NK-92 (cell line): ENCODE measurements around the gene TACR2.
"Not testable (repeated sequence)": the region's sequence is repeated elsewhere in the genome, so short reads cannot be mapped to it uniquely, and the experiment has no call there.

ENCODE experiments used
- DNase-seq: peaks from one replicate; lab custom pipeline; 2025; ENCODE audit not compliant: unreplicated experiment; lab: John Stamatoyannopoulos, UW

The TACR2 gene

DNA sequence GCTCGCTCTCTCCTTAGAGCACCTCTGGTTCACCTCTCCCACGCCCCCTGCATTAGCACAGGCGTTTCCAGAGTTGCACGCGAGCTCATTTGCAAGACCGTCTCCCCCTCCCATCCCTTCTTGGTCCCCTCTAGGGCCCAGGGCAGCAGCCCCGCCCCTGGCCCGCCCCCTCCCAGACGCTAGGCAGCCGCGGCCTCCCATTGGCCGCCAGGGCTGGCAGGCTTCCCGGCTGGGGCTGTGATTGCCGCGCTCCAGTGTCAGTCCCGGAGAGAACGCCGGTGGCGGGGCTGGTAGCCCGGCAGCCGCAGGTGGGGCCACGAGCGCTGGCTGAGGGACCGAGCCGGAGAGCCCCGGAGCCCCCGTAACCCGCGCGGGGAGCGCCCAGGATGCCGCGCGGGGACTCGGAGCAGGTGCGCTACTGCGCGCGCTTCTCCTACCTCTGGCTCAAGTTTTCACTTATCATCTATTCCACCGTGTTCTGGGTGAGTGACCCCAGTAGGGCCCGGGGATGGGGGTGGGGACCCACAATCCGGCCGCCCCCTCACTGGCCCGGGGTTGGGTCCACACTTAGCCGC, 34.6 kb upstream of the TACR2 start, which contains the start of gene TSPAN15:
Gene TSPAN15, plus strand, starts transcription at position 257 of the 575 bp plus-strand sequence. Its CDS starts 130 bp downstream, at position 387.
- DNase-seq, result no peak

DNA sequence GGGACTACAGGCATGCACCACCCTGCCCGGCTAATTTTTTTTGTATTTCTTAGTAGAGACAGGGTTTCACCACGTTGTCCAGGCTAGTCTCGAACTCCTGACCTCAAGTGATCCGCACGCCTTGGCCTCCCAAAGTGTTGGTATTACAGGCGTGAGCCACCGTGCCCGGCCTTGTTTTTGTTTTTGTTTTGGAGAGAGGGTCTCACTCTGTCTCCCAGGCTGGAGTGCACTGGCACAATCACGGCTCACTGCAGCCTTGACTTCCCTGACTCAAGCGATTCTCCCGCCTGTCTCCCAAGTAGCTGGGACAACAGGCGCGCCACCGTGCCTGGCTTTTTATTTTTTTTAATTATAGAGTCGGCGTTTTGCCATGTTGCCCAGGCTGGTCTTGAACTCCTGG, 33.7 kb upstream of the TACR2 start:
- DNase-seq, result not testable (repeated sequence)

DNA sequence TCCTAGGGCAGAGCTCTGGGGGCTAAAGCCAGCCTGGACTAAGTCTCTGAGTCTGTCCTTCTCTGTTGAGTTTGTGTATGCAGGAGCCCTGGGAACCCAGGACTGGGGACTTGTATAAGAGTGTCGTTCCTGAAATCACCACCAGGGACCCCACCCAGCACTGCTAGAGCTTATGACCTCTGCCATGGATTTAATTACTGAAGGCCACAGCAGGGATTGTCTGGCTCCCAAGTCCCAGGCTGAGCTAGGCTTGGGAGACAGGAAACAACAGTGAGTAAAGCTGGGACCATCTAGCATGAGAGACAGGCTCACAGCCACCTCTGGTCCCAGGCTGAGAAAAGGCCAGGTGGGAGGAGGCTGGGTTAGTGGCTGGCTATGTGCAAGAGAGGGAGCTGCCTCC, 33.1 kb upstream of the TACR2 start:
- DNase-seq, result no peak

DNA sequence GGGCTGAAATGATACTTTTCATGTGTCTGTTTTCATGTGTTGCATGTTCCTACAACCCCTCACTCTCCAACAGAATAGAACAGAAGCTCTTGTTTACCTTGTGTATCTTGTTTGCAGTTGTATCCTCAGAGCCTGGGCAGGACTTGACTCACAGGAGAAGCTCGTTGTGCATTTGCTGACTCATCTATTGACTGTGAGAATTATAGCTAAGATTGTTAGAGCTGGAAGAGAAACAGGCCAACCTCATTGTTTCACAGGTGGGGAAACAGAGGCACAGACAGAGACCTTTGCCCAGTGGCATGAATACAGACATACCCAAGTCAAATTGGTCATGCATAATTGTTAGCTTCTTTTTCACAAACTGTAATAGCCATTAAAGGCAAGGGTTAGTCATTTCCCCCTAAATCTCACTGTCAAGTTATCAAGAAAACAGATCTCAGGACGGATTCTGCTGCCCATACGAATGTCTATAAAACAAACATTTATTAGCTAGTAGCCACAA, 30.0 kb upstream of the TACR2 start:
- DNase-seq, result no peak

GRCh38 chr10:69446229-69446628, 29.5 kb upstream of the TACR2 start:
- no peak for DNase-seq

DNA sequence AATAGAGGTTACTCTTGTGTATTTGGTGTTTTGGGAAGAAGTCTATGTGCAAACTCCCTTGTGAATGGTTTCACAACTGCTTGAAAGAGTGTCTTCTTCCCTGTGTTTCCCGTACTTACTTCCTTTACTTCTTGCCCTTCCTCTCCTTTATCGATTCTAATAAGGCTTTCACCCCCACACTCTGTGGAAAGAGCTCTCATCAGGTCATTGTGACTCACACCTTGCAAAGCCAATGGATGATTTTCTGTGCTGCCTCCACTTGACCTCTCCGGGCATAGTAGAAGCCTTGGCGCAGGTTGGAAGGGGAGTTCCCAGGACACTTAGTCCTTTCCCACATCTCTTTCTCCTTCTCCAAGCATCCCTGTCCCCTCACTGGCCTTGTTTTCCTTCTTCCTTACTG, 28.3 kb upstream of the TACR2 start:
- DNase-seq, result no peak

DNA sequence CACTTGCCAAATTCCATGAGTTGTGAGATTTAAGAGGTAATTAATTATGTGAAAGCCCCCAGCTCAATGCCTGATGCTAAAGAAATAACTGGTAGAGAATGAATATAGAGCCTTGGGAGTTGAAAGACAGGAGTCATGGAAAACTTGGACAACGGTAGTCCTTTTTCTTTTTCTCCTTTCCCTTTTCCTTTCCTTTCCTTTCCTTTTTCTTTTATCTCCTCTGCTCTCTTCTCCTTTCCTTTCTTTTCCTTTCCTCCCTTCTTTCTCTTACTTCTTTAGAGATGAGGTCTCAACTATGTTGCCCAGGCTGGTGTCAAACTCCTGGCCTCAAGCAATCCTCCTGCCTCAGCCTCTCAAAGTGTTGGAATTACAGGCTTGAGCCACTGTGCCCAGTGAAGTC, 26.6 kb upstream of the TACR2 start:
- DNase-seq, result no peak

GRCh38 chr10:69439813-69440506, 23.2 kb upstream of the TACR2 start:
- DNase-seq, result no peak

- no peak for DNase-seq
These were observed 22.6 kb upstream of the TACR2 start for GRCh38 chr10:69439350-69439739.

DNA sequence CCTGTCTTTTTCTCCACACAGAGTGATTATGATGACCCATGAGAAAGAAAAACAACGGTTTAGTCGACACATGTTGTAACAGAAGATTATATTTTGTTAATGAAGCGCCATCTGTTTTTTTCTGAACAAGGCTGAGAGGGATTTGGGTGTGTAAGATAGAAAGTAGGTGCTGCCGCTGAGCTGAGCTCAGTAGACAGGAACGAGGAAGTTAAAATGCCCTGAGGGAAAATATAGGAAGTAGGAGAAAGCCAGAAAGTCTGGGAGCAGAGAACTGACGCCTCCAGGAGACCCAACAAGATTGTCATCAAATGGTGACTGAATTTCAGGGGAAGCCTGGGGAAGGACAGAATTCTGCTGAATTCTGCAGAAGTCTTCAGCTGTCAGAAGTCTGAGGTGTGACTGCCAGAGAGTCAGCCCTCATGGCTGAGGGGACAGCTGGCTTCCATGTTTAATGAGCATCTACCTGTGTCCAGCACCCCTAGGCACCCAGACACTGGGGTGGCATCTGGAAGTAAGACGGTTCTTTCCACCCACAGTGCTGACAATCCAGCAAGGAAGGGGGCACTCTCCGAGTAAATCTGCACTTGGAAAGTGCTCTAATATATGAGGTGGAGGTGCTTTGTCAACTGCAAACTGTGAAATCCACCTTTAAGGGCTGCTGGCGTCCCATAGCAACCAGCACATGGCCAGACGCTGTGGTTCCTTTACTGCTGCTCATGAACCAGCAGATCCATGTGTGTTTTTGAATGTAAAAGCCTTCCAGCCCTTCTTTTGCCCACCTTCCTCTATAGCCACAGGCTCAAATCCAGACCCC, 22.0 kb upstream of the TACR2 start:
- DNase-seq, result no peak

DNA sequence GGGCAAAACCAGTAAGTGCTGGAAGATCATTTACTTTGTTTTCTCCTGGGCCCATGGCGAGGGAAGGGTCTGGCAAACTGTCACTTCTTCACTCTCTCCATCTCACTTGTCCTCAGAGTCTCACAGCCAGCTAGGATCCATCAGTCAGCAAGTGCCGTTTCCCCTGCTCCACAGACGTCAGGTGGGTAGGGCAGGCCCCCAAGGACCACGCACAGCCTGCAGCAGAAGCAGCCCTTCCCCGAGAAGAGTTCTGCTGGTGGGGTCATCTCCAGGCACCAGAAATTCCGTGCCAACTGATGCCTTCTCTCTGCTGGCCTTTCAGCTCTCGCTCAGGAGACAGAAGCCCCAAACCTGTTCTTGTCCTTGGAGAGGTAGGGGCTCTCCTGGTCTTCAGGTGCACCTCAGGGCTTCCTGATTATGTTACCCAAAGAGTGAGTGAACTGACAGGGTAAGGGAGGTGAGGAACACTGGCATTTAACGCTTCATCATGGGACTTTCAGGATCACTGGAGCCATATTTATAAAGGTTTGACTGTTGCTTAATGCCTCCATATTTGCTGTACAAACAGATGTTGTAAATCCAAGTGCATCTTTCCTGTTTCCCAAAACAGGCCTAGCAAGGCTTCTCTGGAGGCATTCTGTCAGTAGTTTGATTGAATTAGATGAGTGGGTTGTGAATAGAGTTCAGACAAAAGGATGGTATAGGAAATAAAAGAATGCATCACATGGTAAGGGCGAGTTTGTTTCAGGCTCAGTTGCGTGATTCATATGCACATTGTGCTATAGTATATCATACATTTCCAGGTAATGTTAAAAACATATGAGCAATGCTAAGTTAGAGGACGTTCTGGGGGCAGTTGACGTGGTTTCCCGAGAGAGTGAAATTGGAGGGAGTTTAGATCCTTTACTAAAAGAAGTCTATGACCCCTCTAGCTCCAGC, 20.9 kb upstream of the TACR2 start:
- no peak for DNase-seq

GRCh38 chr10:69435966-69436520, 19.3 kb upstream of the TACR2 start:
- no peak for DNase-seq

- DNase-seq, result no peak
These were observed 18.2 kb upstream of the TACR2 start for GRCh38 chr10:69434926-69435325.

- no peak for DNase-seq
These were observed 17.5 kb upstream of the TACR2 start for GRCh38 chr10:69434169-69434568.

DNA sequence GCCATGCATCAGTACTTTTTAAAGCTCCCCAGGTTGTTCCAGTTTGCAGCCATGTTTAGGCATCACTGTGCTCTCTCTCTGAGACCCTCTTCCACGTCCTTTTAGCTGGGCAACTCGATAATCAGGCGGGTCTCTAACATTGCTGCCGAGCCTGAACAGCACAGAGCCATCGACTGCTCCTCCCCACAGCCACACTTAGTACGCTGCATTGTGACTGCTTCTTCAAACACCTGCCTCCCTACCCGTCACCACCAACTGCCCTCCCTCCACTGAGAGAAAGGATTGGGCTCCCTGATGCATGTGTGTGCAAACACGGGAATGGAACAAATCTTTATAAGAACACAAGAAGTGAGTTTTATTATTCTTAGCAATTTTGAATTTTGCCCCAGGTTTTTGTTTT, 11.4 kb upstream of the TACR2 start:
- no peak for DNase-seq

DNA sequence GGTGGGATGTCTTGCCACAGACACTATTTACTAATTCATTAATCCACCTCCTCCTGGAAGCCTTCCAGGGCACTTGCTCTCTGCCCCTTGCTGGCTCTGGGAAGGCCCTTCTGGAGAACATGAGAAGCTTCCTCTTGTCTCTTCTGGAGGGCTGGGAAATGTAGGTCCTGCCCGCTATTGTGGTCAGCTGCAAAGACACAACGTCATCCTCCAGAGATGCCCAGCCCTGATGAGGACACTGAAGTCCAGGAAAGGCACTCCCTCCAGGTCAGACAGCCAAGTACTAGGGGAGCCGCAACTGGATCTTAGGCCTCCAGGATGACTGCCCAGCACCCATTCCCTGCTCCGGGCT, 9.6 kb upstream of the TACR2 start:
- DNase-seq, result no peak

GRCh38 chr10:69425511-69426298, 9.0 kb upstream of the TACR2 start:
- no peak for DNase-seq

- no peak for DNase-seq
These were observed 8.3 kb upstream of the TACR2 start for GRCh38 chr10:69425041-69425440.

GRCh38 chr10:69422676-69423075, 6.0 kb upstream of the TACR2 start:
- no peak for DNase-seq
